GM19397 (cell line): ENCODE data around the gene WDR5.

Source experiments
- ATAC-seq: cut with Tn5 transposase; IDR thresholded peaks from one replicate; pipeline ENCODE4 v1.9.1; 2021; ENCODE audit warnings: mild to moderate bottlenecking, moderate library complexity; ENCODE audit not compliant: unreplicated experiment

The WDR5 gene

GRCh38 chr9:134157378-134157885 lies 21.6 kb downstream of the WDR5 start:
- ATAC-seq = no peak

- ATAC-seq = no peak
Observed at GRCh38 chr9:134158242-134158641, 22.4 kb downstream of the WDR5 start.

DNA sequence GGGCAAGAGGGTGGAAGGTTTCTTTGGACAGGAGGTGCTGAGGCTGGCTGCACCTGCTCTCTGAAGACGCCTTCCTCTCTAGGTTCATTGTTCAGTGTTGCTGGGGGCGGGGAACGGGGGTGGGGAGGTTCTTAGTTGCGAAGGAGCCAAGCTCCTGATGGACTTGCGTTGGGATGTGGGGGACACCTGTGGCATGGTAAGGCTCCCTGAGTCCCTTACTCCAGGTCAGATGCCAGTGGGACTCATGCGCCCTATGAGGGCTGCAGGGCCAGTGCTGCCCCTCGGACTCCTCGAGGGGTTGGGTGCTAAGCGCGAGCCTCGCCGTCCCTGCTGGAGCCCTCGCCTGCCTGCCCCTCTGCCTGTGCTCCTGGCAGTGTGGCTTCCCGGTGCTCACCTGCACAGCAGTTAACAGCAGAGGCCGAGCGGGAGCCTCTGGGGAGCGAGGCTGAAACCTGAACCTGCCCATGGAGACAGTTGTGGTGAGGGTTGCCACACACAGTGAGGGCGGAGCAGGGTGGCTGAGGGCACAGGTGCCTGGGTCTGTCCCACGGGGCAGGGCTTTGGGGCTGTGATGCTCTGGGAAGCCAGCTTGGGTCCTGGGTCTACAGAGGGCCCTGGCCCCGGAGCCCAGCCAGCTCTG lies 23.0 kb downstream of the WDR5 start:
- no peak for ATAC-seq

DNA sequence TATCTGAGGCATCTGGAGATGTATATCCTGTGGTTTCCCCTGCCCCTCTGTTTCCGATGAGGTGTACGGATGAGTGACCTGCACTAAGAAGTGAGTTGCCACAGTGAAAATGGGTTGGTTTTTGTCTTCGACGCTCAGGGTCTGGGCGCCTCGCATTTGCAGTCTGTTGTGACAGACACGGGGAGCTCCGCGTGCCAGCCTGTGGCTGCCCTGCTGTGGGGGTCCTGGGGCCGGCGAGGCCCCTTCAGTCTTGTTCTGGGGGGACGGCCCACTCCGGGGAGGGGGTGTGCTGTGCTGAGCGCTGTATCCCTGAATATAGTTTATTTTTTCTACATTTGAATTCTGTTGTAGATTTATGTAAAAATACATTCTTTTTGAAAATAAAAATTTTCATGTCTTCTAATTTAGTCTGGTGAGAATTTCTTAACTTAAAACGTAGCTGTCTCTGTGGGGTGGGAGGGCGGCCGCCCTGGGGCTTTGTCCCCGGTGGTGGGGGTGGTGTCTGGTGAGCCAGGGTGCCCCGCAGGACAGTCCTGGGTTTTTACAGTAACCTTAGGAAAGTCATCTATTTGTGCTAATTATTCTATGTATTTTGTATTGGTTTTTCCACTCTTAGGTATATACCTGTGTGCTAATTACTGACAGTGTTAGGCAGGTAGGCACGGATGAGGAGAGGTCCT lies 23.8 kb downstream of the WDR5 start:
- no peak for ATAC-seq

GRCh38 chr9:134161647-134162046 lies 25.8 kb downstream of the WDR5 start:
- no peak for ATAC-seq

DNA sequence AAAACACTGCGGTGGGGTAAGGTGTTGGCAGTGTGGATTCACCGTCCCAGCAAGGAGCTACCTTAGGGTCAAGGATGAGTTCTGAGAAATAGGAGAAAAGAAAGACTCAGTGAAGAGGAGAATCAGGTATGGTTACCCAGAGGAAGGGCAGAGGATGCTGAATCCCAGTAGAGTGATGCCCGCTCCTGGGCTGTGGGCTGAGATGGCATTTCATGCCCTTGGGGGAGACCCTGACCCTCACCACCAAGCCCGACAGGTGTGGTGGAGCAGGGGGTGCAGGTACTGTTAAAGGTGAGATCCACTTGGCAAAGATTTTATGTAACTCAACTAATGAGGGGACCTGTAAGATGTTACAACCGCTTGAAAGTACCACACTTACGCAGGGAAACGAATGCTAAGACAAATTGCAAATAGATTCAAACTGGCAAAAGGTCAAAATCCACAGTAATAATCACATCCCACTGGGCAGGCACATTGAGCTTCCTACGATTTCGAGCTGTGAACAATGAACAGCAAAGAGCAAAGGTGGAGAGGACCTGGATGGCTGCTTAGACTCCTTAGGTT lies 26.4 kb downstream of the WDR5 start:
- ATAC-seq = no peak

- ATAC-seq = no peak
Observed at GRCh38 chr9:134162926-134163370, 27.1 kb downstream of the WDR5 start.

DNA sequence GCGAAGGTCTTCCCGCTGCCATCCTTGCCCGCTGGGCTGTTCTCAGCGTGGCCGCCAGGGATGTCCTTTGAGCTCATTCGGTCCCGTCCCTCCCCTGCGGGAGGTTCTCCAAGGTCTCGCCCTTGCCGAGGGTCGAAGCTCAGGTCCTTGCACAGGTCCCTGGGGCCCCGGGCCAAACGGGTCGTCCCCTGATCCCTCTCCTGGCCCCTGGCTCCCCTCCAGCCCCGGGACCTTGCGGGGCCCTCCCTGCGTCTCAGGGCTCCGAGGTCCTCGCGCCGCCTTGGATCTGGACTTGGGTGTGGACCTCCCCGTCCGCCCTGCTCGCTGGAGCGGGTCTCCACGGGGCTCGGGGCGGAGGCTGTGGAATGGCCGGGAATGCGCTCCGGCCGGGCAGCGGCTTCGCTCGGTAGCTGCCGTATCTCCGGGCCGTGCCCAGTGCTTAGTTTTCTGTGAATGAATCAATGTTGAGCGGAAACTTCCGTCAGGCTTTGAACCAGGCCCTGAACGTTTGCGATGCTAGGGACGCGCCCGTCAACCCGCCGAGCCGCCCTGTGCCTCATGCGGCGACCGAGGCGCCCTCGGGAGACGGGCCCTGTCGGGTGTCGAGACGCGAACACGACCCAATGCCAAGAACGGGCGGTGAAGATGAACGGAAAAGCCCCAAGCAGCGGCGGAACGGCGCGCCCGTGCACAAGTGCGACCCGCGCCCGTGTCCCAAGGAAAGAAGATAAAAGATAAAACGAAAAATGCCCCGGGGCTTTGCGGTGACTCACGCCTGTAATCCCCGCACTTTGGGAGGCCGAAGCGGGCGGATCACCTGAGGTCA lies 27.7 kb downstream of the WDR5 start:
- ATAC-seq = no peak

- no peak for ATAC-seq
Observed at GRCh38 chr9:134164879-134165278, 29.0 kb downstream of the WDR5 start.

- no peak for ATAC-seq
Observed at GRCh38 chr9:134165357-134166315, 29.8 kb downstream of the WDR5 start.

DNA sequence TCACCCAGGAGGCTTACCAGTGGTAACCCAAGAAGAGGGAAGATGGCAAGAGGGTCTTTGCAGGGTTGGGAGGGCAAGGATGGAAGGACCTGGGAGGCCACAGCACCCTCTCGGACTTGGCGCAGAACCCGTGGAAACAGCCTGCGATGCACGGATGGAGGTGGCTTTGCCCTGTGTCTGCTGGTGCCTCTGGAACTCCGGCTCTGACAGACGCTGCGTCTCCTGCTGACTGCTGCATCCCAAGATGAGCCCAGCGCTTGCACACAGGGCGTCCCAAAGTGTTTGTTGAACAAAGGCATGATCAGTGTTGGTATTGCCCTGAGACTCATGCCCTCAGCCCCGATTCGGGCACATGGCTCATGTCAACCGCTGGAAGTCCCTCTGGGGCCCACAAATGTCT lies 30.5 kb downstream of the WDR5 start:
- no peak for ATAC-seq

- ATAC-seq = no peak
Observed at GRCh38 chr9:134167530-134167931, 31.6 kb downstream of the WDR5 start.

GRCh38 chr9:134168757-134169550 lies 33.1 kb downstream of the WDR5 start:
- no peak for ATAC-seq

DNA sequence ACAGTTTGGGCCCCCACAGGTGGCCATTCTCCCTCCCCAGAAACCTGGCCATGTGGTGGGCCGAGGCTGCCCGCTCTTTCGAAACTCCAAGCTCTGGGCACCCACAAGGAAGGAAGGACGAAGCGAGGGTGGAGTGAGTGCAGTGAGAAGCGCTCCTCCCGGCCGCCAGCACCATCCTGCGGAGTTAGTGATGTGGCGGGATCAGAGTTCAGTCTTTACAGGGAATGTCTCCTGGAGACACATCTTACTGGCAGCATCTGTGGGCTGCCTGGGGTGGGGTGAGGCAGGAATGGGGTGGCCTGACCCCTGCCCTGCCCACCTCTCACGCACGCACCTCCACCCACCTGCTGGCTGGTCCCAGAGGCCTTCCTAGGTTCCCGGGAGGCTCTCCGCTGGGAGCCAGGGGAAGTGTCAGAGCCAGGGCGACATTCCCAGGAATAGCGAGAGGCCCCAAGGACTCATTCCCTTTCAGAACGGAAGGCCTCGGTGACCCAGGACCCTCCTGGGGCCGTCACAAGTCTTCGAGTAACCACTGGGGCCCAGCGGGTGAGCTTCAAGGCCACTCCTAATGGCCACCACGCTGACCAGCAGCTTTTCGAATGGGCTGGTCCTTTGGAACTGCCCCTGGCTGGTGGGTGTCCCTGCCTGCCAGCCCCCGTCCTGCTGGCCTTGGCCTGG lies 34.0 kb downstream of the WDR5 start:
- ATAC-seq = no peak

- no peak for ATAC-seq
Observed at GRCh38 chr9:134170532-134171315, 34.8 kb downstream of the WDR5 start.

DNA sequence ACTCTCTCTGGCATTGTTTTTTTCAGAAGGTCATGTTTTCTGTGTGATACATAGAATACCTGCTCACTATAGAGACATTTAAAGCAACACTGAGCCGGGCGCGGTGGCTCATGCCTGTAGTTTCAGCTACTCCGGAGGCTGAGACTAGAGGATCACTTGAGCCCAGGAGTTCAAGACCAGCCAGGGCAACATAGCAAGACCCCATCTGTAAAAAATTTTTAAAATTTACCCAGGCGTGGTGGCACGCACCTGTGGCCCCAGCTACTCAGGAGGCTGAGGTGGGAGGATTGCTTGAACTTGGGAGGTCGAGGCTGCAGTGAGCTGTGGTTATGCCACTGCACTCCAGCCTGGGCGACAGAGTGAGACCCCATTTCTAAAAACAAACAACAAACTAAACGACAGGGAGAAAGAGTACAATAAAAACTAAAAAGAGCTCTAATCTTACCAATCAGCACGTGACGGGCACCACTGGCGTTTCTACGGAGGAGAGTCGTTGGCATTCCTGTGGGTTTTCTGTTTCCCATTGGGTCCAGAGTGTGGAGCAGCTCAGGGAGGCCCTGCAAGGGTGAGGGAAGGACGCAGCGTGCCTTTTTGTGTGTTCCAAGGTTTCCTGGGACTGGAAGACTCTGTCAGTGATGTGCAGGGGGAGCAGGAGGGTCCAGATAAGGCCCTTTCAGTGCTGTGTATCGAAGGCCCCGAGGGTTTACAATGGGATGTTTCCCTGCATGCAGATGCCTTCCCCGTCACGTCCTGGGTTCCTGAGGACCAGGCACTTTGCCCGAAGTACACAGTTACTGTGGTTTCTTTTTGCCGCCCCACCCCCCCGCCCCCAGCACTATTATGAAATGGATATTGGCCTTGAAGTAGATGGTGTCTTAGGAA lies 35.7 kb downstream of the WDR5 start:
- no peak for ATAC-seq
